GM10248 (cell line): Measurements from ENCODE around the gene IPP.

Source experiments
- CTCF ChIA-PET: fragments of 300-600 bp; sonication (Branson Sonifier 250); formaldehyde crosslinking; extraction: SDS; loops from one replicate; lab custom pipeline; 2021; ENCODE audit warnings: antibody characterized with exemption; lab: Yijun Ruan, JAX
- POLR2A ChIA-PET: fragments of 350-650 bp; sonication (Branson Sonifier 250); formaldehyde crosslinking; extraction: SDS; loops from one replicate; lab custom pipeline; 2020; ENCODE audit warnings: antibody characterized with exemption; lab: Yijun Ruan, JAX
- DNase-seq: peaks from one replicate; pipeline ENCODE4 v3.0.0; 2012; ENCODE audit errors: extremely low spot score
- TF ChIP-seq, protein P1 (sequence below): IDR thresholded peaks from 2 replicates; pipeline ENCODE4 v1.5.1; 2012; ENCODE audit warnings: mild to moderate bottlenecking, low read depth; ENCODE audit errors: extremely low read depth, missing control alignments, control extremely low read depth

The IPP gene

DNA sequence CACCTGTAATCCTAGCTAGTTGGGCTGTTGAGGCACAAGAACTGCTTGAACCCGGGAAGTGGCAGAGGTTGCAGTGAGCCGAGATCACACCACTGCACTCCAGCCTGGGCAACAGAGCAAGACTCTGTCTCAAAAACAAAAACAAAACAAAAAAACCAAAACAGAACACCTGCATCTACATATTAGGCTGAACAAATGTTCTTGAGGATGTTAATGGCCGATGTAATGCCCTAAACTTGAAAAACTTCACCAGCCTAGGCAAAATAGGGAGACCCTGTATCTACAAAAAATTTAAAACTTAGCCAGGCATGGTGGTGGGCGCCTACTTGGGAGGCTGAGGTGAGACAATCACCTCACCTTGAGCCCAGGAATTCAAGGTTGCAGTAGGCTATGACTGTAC, 81.9 kb downstream of the IPP start:
- TF ChIP-seq, protein P1, sequence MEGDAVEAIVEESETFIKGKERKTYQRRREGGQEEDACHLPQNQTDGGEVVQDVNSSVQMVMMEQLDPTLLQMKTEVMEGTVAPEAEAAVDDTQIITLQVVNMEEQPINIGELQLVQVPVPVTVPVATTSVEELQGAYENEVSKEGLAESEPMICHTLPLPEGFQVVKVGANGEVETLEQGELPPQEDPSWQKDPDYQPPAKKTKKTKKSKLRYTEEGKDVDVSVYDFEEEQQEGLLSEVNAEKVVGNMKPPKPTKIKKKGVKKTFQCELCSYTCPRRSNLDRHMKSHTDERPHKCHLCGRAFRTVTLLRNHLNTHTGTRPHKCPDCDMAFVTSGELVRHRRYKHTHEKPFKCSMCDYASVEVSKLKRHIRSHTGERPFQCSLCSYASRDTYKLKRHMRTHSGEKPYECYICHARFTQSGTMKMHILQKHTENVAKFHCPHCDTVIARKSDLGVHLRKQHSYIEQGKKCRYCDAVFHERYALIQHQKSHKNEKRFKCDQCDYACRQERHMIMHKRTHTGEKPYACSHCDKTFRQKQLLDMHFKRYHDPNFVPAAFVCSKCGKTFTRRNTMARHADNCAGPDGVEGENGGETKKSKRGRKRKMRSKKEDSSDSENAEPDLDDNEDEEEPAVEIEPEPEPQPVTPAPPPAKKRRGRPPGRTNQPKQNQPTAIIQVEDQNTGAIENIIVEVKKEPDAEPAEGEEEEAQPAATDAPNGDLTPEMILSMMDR, result no peak
- POLR2A ChIA-PET, result interaction anchor here (0.6 kb wide), 2 partner anchors 12 to 114 kb away, joined by 3 read pairs; no protein-coding TSS in a partner anchor
- no peak for DNase-seq
- CTCF ChIA-PET, result interaction anchor here (1.8 kb wide), 1 partner anchor 15 kb away, joined by 4 read pairs; no protein-coding TSS in a partner anchor

DNA sequence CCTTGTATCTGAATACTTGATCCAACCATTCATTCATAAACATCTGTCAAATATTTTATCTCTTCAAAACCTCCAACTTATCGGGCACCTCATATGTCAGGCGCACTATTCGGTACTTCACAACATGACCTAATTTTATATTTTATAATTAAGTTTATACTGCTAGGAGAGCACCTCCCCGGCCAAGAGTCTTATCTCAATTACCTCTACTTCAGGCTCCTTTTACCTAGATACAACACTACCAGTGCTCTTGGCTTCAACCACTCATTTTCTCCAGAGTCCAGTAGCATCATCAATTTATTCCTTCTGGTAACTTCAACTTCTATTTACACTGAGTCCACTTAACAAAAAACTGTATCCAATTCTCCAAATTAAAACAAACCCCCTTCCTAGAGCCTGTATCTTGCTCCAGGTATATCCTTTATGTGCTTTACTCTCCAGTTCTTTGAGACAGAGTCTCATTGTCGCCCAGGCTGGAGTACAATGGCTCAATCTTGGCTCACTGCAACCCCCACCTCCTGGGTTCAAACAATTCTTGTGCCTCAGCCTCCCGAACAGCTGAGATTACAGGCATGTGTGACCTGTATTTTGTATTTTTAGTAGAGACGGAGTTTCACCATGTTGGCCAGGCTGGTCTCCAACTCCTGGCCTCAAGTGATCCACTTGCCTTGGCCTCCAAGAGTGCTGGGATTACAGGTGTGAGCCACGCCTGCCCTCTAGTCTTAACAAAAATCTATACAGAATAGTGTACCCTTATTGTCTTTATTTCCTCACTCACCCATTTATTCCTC, 82.9 kb downstream of the IPP start:
- no peak for DNase-seq
- CTCF ChIA-PET, result no interaction called here

DNA sequence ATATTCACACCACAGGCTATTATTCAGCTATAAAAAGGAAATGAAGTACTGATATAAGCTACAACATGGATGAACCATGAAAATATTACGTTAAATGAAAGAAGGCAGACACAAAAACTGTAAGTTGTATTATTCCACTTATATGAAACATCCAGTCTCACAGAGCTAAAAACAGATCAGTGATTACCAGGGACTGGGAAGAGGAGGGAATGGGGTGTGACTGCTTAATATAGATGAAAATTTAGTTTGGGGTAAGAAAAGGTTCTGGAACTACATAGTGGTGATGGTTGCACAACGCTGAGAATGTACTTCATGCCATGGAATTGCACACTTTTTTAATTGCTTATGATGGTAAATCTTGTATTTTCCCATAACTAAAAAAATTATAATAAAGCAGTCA, 83.6 kb downstream of the IPP start:
- ChIA-PET CTCF (no interaction called here), POLR2A (interaction anchor here (0.6 kb wide), 1 partner anchor 22 kb away, joined by 5 read pairs; no protein-coding TSS in a partner anchor)
- TF ChIP-seq, protein P1, result no peak
- no peak for DNase-seq

More for the DNA sequence above, 82.9 kb downstream of the IPP start:
- TF ChIP-seq, protein P1, result no peak
- POLR2A ChIA-PET, result interaction anchor here (0.6 kb wide), 1 partner anchor 115 kb away, joined by 3 read pairs; no protein-coding TSS in a partner anchor

DNA sequence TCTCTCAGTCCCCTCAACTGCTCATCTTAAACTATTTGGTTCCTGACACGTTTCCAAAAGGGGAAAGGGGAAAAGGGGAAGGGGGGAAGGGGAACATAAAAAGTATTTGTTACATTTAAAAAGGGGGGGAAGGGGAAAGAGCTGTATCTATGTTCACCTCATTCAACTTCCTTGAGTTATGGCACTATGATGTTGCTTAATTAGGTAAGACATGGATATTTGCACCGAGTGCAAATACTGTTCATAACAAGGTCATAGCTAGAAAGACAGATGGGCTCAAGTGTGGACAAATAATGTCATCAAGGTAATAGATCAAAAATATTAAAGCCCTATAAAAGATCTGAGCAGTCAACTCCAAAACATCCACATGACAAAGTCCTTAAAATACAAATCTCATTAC, 90.1 kb downstream of the IPP start:
- ChIA-PET POLR2A (interaction anchor here (0.7 kb wide), 1 partner anchor 109 kb away, joined by 3 read pairs; no protein-coding TSS in a partner anchor), CTCF (interaction anchor here (1.2 to 2.6 kb wide), 3 partner anchors 13 to 18 kb away, joined by 4 to 6 read pairs (median 4); no protein-coding TSS in a partner anchor)
- TF ChIP-seq, protein P1, result no peak
- DNase-seq, result no peak

DNA sequence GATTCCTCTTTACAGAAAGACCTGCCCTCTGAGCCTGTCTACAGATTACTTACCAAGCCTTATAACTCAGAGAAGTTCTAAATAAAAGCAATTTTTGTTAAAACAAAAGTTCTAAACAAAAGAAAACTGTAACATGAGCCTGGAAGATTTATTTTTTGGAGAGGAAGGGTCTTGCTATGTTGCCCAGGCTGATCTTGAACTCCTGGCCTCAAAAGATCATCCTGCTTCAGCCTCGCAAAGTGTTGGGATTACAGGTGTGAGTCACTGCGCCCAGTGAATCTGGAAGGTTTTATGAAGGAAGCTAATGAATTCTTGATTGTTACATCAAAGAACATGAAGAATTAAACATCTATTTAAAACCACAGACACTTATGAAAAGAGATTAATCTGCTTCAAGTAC, 91.2 kb downstream of the IPP start:
- POLR2A ChIA-PET, result no interaction called here
- DNase-seq, result no peak
- TF ChIP-seq, protein P1, result no peak
- CTCF ChIA-PET, result interaction anchor here (1.2 kb wide), 1 partner anchor 13 kb away, joined by 4 read pairs; no protein-coding TSS in a partner anchor

DNA sequence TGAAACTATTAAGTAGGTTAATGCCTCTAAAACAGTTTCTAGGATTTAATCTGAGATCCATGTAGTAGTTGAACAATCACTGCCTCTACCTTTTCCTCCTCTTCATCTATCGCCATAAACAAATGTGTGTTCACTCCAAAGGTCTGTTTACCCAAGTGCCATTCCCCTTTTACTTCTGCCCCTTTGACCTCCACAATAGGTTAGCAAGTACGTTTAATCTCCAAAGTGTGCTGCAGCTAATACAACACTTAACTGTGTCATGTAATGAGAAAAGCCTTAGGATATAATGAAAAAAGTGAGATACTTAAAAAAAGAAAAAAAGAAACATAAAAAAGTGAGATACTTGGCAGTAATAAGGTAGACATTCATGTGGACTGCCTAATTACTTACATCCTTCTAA, 92.3 kb downstream of the IPP start:
- POLR2A ChIA-PET, result no interaction called here
- CTCF ChIA-PET, result interaction anchor here (0.9 kb wide), 1 partner anchor 13 kb away, joined by 3 read pairs; no protein-coding TSS in a partner anchor
- TF ChIP-seq, protein P1, result no peak
- no peak for DNase-seq
